A673 (cell line): ENCODE measurements around the gene TTC28.

Experiments
- EZH2 ChIP-seq: fragments of 200-600 bp; sonication (generic); IDR thresholded peaks from 2 replicates; pipeline ENCODE4 v1.6.1; 2017; ENCODE audit warnings: borderline replicate concordance, low read depth, mild to moderate bottlenecking, mixed read lengths, antibody characterized with exemption, low read length; ENCODE audit not compliant: poor library complexity, severe bottlenecking
- TF ChIP-seq, protein P1 (sequence below): fragments of 300-800, 200-600 bp; sonication (generic); conservative IDR thresholded peaks from 2 replicates; pipeline ENCODE4 v1.5.1; 2017; ENCODE audit warnings: low read depth, mild to moderate bottlenecking, antibody characterized with exemption, low read length, moderate library complexity, mixed read lengths

DNA sequence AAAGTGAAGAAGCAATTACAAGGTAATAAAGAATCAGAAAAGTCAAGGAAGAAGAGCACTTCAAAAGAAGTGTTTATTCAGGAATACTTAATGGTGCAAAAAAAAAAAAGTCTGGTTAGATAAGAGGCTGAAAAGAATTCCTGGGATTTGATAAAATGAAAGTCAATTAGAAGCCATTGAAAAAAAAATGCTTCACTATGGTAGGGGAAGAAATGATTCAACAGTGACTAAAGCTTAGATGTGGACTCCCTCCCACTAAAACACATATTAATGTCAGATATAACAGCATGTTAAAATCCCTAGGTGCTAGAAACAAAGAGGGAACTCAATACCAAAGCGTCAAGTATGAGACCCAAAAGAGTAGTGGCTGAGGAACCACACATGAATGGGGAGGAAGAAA, 425.2 kb downstream of the TTC28 start:
- TF ChIP-seq, protein P1, sequence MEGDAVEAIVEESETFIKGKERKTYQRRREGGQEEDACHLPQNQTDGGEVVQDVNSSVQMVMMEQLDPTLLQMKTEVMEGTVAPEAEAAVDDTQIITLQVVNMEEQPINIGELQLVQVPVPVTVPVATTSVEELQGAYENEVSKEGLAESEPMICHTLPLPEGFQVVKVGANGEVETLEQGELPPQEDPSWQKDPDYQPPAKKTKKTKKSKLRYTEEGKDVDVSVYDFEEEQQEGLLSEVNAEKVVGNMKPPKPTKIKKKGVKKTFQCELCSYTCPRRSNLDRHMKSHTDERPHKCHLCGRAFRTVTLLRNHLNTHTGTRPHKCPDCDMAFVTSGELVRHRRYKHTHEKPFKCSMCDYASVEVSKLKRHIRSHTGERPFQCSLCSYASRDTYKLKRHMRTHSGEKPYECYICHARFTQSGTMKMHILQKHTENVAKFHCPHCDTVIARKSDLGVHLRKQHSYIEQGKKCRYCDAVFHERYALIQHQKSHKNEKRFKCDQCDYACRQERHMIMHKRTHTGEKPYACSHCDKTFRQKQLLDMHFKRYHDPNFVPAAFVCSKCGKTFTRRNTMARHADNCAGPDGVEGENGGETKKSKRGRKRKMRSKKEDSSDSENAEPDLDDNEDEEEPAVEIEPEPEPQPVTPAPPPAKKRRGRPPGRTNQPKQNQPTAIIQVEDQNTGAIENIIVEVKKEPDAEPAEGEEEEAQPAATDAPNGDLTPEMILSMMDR, result no peak
- TF ChIP-seq EZH2, result no peak
